Measurements from ENCODE around the gene DGKB. TPM values are rescaled to one million over a fixed set of nuclear protein-coding genes. Genes with fewer than 3 reads are reported as not detected.

DGKB gene
- total and polyA plus RNA-seq, 12 donors = 0.07 to 5.8 (median 1.5) TPM; not detected in 3

- intact Hi-C loops (cut with DNase I) = no loop called here
- WGBS, 4 donors = 60 to 71% (median 68%) methylated on average over 2 of the region's 2 CpGs
These were observed 263.2 kb downstream of the DGKB start for GRCh38 chr7:14639329-14639728.

GRCh38 chr7:14637968-14638367, 264.6 kb downstream of the DGKB start:
- 61 to 70% (median 64%) methylated on average over 2 of the region's 2 CpGs for WGBS, 4 donors
- Histone ChIP-seq H3K27ac (no peak overlapping the region), H3K36me3 (replicated peaks in 1 of 2) (no peaks in the 10 kb centered on the region), H3K9me3 (replicated peaks in 1 of 3) (no peaks in the 10 kb centered on the region), H3K4me3 (no peak overlapping the region), H3K4me1 (replicated peaks in 1 of 2) (no peaks in the 10 kb centered on the region), H3K27me3 (no peaks in the 10 kb centered on the region)
- TF ChIP-seq CTCF (IDR thresholded peaks at IDR 0.05) (no peak), POLR2A (IDR thresholded peaks at IDR 0.05) (no peak)
- DNase-seq = no peak
- intact Hi-C loops (cut with DNase I) = no loop called here

More at GRCh38 chr7:14639329-14639728, 263.2 kb downstream of the DGKB start:
- H3K27ac ChIP-seq = no peak overlapping the region
- H3K4me3 ChIP-seq = no peak overlapping the region
- peaks cover 0 to 4% (median 0%) of the 10 kb centered on the region in 3 donors for H3K9me3 ChIP-seq (replicated peaks in 1 of 3)
- no peaks in the 10 kb centered on the region for H3K36me3 ChIP-seq (replicated peaks in 1 of 2)
- TF ChIP-seq CTCF (IDR thresholded peaks at IDR 0.05) (no peak), POLR2A (IDR thresholded peaks at IDR 0.05) (no peak)
- DNase-seq = no peak
- no peaks in the 10 kb centered on the region for H3K4me1 ChIP-seq (replicated peaks in 1 of 2)
- H3K27me3 ChIP-seq = no peaks in the 10 kb centered on the region

- Histone ChIP-seq H3K27me3 (no peaks in the 10 kb centered on the region), H3K4me1 (replicated peaks in 1 of 2) (no peaks in the 10 kb centered on the region), H3K9me3 (replicated peaks in 1 of 3) (no peaks in the 10 kb centered on the region), H3K27ac (no peak overlapping the region), H3K4me3 (no peak overlapping the region), H3K36me3 (replicated peaks in 1 of 2) (no peaks in the 10 kb centered on the region)
- WGBS, 4 donors = 65 to 78% (median 71%) methylated on average over 4 of the region's 4 CpGs
- intact Hi-C loops (cut with DNase I) = no loop called here
- no peak for DNase-seq
- TF ChIP-seq CTCF (IDR thresholded peaks at IDR 0.05) (no peak), POLR2A (IDR thresholded peaks at IDR 0.05) (no peak)
These were observed 266.6 kb downstream of the DGKB start for GRCh38 chr7:14635955-14636354.

- Histone ChIP-seq H3K27me3 (no peaks in the 10 kb centered on the region), H3K4me3 (no peak overlapping the region), H3K36me3 (replicated peaks in 1 of 2) (no peaks in the 10 kb centered on the region), H3K9me3 (replicated peaks in 1 of 3) (no peaks in the 10 kb centered on the region), H3K4me1 (replicated peaks in 1 of 2) (no peaks in the 10 kb centered on the region), H3K27ac (no peak overlapping the region)
- DNase-seq = no peak
- intact Hi-C loops (cut with DNase I) = no loop called here
- 64 to 82% (median 74%) methylated on average over 2 of the region's 2 CpGs for WGBS, 4 donors
- no peak for TF ChIP-seq POLR2A (IDR thresholded peaks at IDR 0.05)
- no peak for TF ChIP-seq CTCF (IDR thresholded peaks at IDR 0.05)
These were observed 272.5 kb downstream of the DGKB start for GRCh38 chr7:14630048-14630447.

Measured in adrenal gland (tissue), 12 donors.